ENCODE data around the gene SOX8.

SOX8 gene

GRCh38 chr16:974611-975261 lies 6.8 kb upstream of the SOX8 start:
- no peak for DNase-seq

- no peak for DNase-seq
Observed at GRCh38 chr16:975291-975690, 6.3 kb upstream of the SOX8 start.

- DNase-seq, result no peak
Observed at GRCh38 chr16:976389-976931, 5.1 kb upstream of the SOX8 start.

DNA sequence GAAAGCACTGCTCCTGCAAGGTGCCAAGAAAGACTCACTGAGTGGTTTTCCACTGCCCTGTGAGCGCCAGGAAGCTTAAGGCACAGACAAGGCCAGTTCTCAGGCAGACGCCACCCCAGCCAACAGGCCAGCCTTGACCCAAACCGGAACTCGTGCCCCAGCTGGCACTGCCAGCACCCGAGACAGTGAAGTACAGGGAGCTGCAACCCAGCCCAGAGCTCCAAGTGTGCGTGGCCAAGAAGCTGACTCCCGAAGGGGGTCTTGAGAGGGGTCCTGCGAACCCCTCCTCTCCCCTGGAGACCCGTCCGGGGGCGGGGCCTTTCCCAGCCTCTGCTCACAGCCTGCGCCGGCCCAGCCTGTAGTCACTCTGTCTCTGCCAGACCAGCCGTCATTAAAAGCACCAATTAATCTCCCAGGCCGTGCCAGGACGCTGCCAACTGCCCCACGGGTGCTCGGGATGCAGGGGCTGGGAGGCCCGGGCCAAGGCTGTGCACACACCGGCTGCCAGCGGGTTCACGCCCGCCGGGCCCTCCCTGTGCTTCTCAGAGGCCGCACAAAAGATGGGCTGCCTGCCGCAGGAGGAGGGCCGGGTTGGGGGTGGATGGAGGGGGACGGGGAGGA lies 4.4 kb upstream of the SOX8 start:
- DNase-seq, result no peak

GRCh38 chr16:977896-978295 lies 3.7 kb upstream of the SOX8 start:
- no peak for DNase-seq

DNA sequence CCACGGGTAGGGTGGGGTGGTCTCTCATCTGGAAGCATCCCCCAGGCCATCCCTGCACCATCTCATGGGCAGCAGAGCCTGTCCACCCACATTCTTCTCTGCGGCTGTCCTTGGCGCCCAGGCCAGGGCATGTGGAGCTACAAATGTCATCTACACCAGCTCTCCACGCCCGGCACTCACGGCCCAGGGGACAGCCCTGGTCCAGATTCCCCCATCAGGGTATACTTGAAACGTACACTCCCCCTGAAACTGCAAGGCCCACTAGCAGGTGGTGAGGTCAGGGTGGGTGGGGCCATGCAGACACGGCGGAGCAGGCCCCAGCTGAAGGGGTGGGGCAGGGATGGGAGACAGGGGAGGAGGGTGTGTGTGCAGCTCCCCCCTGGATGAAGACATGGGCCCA lies 3.2 kb upstream of the SOX8 start:
- no peak for DNase-seq

GRCh38 chr16:979147-979546 lies 2.4 kb upstream of the SOX8 start:
- no peak for DNase-seq

DNA sequence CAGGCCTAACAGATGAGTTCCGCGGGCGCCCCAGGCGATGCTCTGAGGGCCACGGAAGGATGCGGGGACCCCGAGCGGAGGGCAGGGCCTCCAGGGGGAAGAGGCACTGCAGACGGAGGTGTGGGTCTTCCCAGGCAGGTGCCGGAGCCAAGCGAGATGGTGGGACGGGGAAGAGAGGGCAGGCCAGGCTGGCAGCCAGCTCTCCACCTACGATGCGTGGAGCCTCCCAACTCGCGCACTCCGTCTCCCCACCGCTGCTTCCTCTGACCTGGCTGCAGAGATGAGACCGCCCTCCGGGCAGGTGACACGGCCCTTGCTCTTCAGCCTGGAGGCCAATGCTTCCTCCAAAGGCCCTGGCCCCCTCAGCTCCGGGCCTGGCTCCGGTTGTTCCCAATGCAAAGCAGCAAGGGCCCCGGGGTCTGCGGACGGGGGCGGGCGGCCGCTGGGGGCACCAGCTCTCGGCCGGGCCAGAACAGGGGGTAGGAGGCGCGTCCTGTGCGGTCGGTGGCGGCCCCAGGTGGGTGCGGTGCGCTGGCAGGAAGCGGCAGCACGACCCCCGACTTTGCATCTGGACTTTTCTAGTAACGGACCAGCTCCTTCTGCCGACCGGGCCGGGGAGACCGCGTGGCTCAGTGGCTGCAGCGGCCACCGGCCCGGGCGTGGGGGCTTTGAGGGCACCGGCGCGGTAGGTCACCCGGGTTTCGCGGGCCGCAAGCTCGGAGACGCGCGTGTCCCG lies 1.5 kb upstream of the SOX8 start:
- DNase-seq, result no peak

DNA sequence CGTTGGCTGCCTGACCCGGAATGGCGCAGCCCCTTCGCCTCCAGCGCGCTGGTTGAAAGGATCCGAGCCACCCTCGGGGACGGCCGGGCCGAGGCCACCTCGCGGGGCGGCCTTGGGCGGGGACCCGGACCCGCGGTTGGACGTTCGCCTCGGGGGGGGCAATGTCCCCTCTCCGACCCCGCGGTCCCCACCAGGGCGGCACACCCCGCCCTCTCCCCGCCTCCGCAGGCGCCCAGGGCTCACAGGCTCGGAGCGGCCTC lies 1.0 kb upstream of the SOX8 start:
- DNase-seq, result no peak

DNA sequence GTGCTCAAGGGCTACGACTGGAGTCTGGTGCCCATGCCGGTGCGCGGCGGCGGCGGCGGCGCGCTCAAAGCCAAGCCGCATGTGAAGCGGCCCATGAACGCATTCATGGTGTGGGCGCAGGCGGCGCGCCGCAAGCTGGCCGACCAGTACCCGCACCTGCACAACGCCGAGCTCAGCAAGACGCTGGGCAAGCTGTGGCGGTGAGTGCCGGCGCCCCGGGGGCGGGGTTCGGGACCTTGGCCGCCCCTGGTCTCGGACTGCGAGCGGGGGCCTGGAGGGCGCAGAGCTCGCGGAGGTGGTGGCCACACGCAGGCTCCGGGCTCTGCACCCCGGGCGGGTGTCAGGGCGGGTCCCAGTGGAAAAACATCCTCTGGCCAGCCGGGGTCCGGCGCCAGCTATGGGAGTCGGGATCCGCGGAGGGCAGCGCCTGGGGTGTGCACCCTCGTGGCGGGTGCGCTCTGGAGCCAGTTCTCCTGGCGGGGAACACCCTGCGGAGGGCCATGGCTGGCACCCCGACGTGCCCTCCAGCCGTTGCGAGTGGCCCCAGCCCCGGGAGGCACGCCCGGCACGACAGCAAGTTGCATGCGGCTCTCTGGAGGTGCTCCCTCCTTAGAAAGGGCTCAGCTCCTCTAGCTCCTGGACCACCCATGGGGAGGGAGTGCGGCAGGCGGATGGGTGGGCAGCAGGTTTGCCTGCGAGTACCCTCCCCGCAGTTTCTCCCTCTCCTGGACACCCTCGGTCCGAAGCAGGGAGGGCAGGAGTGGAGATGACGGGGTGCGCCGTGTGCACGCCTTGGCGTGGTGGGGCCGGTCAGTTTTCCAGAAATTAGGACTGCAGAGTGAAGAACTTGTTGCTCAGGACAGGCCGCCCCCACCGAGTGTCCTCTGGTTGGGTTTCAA lies 824 bp downstream of the SOX8 start:
- no peak for DNase-seq

DNA sequence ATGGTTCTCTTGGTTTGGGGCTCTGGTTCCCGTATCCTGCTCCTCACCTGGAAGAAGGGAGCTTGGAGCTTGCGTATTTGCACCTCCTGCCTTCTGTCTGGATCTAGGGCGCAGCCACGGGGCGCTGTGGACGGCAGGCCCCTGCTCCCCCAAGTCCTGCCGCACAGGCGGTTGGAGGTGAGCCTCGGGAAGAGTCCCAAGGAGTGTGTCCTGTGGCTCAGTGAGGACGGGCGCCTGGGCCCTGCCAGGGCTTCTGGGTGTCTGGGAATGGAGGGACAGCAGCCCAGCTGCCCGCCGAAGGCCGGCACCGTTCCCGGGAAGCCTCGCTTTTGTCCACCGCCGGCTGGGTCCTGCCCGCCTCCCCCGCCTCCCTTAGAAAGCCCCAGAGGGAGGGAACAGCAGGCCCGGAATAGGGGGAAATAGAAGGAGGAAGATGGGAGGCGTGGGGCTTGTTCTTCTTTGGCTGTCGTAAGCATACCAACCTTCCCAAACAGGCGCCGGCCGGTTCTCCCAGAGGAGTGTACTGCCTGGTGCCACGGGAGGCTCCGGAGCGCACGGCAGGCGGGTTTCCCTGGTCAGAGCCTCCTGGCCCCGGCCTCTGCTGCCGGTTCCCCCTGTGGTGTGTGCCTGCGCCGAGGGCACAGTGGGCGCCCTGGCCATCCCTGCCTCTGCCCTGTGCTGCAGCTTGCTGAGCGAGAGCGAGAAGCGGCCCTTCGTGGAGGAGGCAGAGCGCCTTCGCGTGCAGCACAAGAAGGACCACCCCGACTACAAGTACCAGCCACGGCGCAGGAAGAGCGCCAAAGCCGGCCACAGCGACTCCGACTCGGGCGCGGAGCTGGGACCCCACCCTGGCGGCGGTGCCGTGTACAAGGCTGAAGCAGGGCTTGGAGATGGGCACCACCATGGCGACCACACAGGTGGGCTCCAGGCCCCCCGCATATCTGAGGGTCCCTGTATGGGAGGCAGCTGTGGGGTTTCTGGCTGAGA lies 1.8 kb downstream of the SOX8 start:
- DNase-seq, result no peak

GRCh38 chr16:984121-984694 lies 2.6 kb downstream of the SOX8 start:
- DNase-seq, result no peak

- DNase-seq, result no peak
Observed at GRCh38 chr16:984736-985636, 3.4 kb downstream of the SOX8 start.

- DNase-seq, result no peak
Observed at GRCh38 chr16:985646-986400, 4.3 kb downstream of the SOX8 start.

DNA sequence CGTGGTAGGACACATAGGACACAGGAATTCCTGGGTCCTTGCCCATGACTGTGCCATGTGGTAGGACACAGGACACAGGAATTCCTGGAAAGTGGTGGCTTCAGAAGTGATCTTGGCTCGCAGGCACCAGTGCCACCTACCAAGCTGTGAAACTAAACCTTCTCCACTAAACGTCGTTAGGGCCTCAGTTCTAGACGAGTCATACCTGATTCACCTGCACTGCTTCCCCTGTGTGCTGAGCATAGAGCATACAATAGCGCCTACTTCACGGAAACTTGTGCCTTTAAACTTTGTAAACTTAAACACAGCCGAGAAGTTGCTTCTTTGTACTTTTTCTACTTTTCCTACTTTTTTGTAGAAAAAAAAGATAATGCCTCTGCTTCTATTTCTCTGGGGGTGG lies 4.8 kb downstream of the SOX8 start:
- DNase-seq, result no peak

DNA sequence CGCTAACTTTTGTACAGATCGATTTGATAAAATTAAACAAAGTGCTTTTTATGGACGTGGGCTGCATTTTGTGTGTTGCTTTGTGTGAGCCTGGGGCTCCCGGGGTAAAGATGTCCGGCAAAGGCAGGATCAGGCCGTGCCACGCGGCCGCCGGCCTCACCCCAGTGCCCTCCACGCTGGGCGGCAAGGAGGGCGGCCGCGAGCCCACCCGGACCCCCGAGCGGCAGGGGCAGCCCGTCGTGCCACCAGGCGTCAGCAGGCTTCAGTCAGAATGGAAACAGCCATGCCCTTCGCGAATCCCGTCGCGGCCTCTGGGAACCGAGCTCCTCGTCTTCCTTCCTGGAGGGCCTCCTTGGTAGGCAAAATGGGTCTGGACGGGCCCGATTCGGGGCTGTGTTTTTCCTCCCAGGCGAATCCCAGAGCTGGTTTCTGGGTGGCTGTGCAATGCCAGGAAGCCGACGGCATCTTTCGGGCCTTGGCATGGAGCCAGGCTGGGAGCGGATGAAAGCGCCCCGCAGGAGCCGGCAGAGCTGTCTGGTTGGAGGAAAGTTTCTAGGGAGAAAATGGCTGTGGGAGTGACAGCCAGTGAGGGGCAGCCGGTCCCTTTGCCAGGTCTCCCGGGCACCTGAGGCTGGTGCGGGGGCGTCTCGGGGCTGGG lies 5.5 kb downstream of the SOX8 start:
- no peak for DNase-seq

- no peak for DNase-seq
Observed at GRCh38 chr16:987906-988305, 6.3 kb downstream of the SOX8 start.

- DNase-seq, result no peak
Observed at GRCh38 chr16:988471-989353, 7.1 kb downstream of the SOX8 start.

Measured in DMS 273 treated with DMSO at 0.1 percent for 48 hours (cell line).